GM21825 (cell line): ENCODE data around the gene CSNK1G1.
A peak's percentile ranks its signal among the peaks of the same experiment; 100 is the strongest.
"Not testable (repeated sequence)": the region's sequence is repeated elsewhere in the genome, so short reads cannot be mapped to it uniquely, and the experiment has no call there.

Experiments used
- ATAC-seq: cut with Tn5 transposase; IDR thresholded peaks from one replicate; pipeline ENCODE4 v1.9.1; 2021; ENCODE audit warnings: mild to moderate bottlenecking, moderate library complexity; ENCODE audit not compliant: unreplicated experiment

Gene CSNK1G1

GRCh38 chr15:64246364-64247189 is 109.4 kb downstream of the CSNK1G1 start:
- ATAC-seq: peak; percentile 81

GRCh38 chr15:64245405-64245804 is 110.6 kb downstream of the CSNK1G1 start:
- ATAC-seq: no peak

GRCh38 chr15:64237677-64238076 is 118.3 kb downstream of the CSNK1G1 start:
- no peak for ATAC-seq

GRCh38 chr15:64236156-64236894 is 119.6 kb downstream of the CSNK1G1 start:
- ATAC-seq: no peak

GRCh38 chr15:64235552-64235951 is 120.4 kb downstream of the CSNK1G1 start:
- ATAC-seq: no peak

GRCh38 chr15:64233299-64233698 is 122.7 kb downstream of the CSNK1G1 start:
- no peak for ATAC-seq

GRCh38 chr15:64232400-64232799 is 123.6 kb downstream of the CSNK1G1 start:
- no peak for ATAC-seq

- ATAC-seq: no peak
Measured at GRCh38 chr15:64229129-64229724, 126.7 kb downstream of the CSNK1G1 start.

GRCh38 chr15:64225804-64226203 is 130.2 kb downstream of the CSNK1G1 start:
- ATAC-seq: no peak

- ATAC-seq: no peak
Measured at GRCh38 chr15:64224511-64224910, 131.5 kb downstream of the CSNK1G1 start.

- no peak for ATAC-seq
Measured at GRCh38 chr15:64223882-64224281, 132.1 kb downstream of the CSNK1G1 start.

- no peak for ATAC-seq
Measured at GRCh38 chr15:64222573-64223366, 133.2 kb downstream of the CSNK1G1 start.

GRCh38 chr15:64221911-64222310 is 134.1 kb downstream of the CSNK1G1 start:
- ATAC-seq: not testable (repeated sequence)

GRCh38 chr15:64217429-64217750 is 138.6 kb downstream of the CSNK1G1 start:
- ATAC-seq: not testable (repeated sequence)

- ATAC-seq: no peak
Measured at GRCh38 chr15:64216730-64217428, 139.1 kb downstream of the CSNK1G1 start.

- no peak for ATAC-seq
Measured at GRCh38 chr15:64216196-64216595, 139.8 kb downstream of the CSNK1G1 start.

- no peak for ATAC-seq
Measured at GRCh38 chr15:64213646-64214045, 142.3 kb downstream of the CSNK1G1 start.

GRCh38 chr15:64211696-64212095 is 144.3 kb downstream of the CSNK1G1 start:
- no peak for ATAC-seq

GRCh38 chr15:64210371-64210770 is 145.6 kb downstream of the CSNK1G1 start:
- ATAC-seq: no peak

GRCh38 chr15:64209680-64210334 is 146.2 kb downstream of the CSNK1G1 start:
- ATAC-seq: no peak
